GM12892 (cell line): ENCODE results near the gene CDH26.

Experiments used
- POLR2A ChIP-seq: IDR thresholded peaks from 2 replicates; pipeline ENCODE4 v1.6.1; 2011; ENCODE audit warnings: low read depth, low read length, control low read depth
- POLR2AphosphoS5 ChIP-seq: IDR thresholded peaks from 2 replicates; pipeline ENCODE4 v1.6.1; 2011; ENCODE audit warnings: low read depth, low read length, control low read depth
- TAF1 ChIP-seq: IDR thresholded peaks from 2 replicates; pipeline ENCODE4 v1.6.1; 2011; ENCODE audit warnings: low read depth, mild to moderate bottlenecking, control low read depth, low read length, borderline replicate concordance

- TF ChIP-seq POLR2A = no peak
- TF ChIP-seq POLR2AphosphoS5 = no peak
- TF ChIP-seq TAF1 = no peak
Measured at GRCh38 chr20:59966428-59966827, 8.2 kb downstream of the CDH26 start.
